Tibial artery (tissue), 4 donors: ENCODE data around the gene CD83.

Source experiments
- DNase-seq, 2 donors: peaks; one replicate each; pipeline ENCODE4 v3.0.0-alpha.2; 2019
- H3K27ac ChIP-seq, 2 donors: fragments of 200-600 bp; sonication (generic) in 1 of 2; 1 replicate in 1 of 2; 2 replicates in 1 of 2; pipeline ENCODE4 v1.5.1; 2018 to 2019; ENCODE audit warnings: mild to moderate bottlenecking in 1 of 2
- H3K27me3 ChIP-seq, 2 donors: fragments of 200-600 bp; sonication (generic) in 1 of 2; one replicate each; pipeline versions ENCODE4 v1.5.1 to v1.6.0; 2016 to 2019
- H3K36me3 ChIP-seq, 3 donors: fragments of 200-600 bp; sonication (generic) in 2 of 3; one replicate each; pipeline ENCODE4 v1.5.1; 2016 to 2019; ENCODE audit warnings: mild to moderate bottlenecking in 2 of 3
- H3K4me1 ChIP-seq, 4 donors: fragments of 200-600 bp; sonication (generic) in 2 of 4; 1 replicate in 3 of 4; 2 replicates in 1 of 4; pipeline ENCODE4 v1.5.1; 2016 to 2019
- H3K4me3 ChIP-seq, 2 donors: fragments of 200-600 bp; sonication (generic) in 1 of 2; 1 replicate in 1 of 2; 2 replicates in 1 of 2; pipeline ENCODE4 v1.5.1; 2018 to 2019; ENCODE audit warnings: mild to moderate bottlenecking in 2 of 2
- H3K9me3 ChIP-seq, 3 donors: fragments of 200-600 bp; sonication (generic) in 1 of 3; one replicate each; pipeline ENCODE4 v1.5.1; 2016 to 2019
- intact Hi-C: fragments of 100-400 bp; cut with DNase I; formaldehyde crosslinking; loops from one replicate; pipeline ENCODE4 v1.15.0; 2023; ENCODE audit warnings: low total_unique reads
- TF ChIP-seq, protein P1 (sequence below), 2 experiments: fragments of 200-600 bp in 1 of 2; fragments of 450-650 bp in 1 of 2; IDR thresholded peaks; one replicate each; pipeline ENCODE4 v1.5.1; 2017 to 2019; ENCODE audit warnings: antibody characterized with exemption in 2 of 2, mild to moderate bottlenecking in 1 of 2, moderate library complexity in 1 of 2

CD83 gene

DNA sequence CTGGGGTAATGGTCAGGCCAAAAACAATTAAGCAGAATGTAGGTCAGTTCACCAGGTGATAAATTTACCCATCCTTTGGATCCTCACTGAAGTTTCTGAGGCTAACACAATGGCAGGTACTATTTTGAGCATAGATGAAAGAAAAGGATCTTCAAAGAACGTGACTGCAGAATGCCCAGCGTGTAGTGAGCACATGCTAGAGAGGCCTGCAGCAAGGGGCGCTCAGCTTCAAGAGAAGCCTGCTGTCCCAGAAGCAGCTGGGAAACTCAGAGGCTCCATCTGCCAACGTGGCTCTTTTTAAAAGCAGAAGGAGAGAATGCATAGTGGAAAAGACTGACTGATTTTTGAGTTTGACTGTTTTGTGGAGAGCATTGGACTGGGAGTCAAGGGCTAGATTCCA is 57.4 kb downstream of the CD83 start:
- Histone ChIP-seq H3K27ac (no peak overlapping the region), H3K4me1 (no peaks in the 10 kb centered on the region), H3K9me3 (peaks cover 2 to 12% (median 6%) of the 10 kb centered on the region in 3 donors), H3K27me3 (no peaks in the 10 kb centered on the region), H3K4me3 (no peak overlapping the region), H3K36me3 (peaks cover 0 to 1% (median 0%) of the 10 kb centered on the region in 3 donors)
- DNase-seq: no peak
- TF ChIP-seq, protein P1, sequence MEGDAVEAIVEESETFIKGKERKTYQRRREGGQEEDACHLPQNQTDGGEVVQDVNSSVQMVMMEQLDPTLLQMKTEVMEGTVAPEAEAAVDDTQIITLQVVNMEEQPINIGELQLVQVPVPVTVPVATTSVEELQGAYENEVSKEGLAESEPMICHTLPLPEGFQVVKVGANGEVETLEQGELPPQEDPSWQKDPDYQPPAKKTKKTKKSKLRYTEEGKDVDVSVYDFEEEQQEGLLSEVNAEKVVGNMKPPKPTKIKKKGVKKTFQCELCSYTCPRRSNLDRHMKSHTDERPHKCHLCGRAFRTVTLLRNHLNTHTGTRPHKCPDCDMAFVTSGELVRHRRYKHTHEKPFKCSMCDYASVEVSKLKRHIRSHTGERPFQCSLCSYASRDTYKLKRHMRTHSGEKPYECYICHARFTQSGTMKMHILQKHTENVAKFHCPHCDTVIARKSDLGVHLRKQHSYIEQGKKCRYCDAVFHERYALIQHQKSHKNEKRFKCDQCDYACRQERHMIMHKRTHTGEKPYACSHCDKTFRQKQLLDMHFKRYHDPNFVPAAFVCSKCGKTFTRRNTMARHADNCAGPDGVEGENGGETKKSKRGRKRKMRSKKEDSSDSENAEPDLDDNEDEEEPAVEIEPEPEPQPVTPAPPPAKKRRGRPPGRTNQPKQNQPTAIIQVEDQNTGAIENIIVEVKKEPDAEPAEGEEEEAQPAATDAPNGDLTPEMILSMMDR (IDR thresholded peaks at IDR 0.05): no peak
- intact Hi-C loops: no loop called here

- H3K4me1 ChIP-seq: no peaks in the 10 kb centered on the region
- no peaks in the 10 kb centered on the region for H3K27me3 ChIP-seq
- TF ChIP-seq, protein P1 (IDR thresholded peaks at IDR 0.05): no peak
- H3K27ac ChIP-seq: no peak overlapping the region
- intact Hi-C loops: no loop called here
- no peak overlapping the region for H3K4me3 ChIP-seq
- DNase-seq: no peak
- peaks cover 0 to 3% (median 0%) of the 10 kb centered on the region in 3 donors for H3K9me3 ChIP-seq
- H3K36me3 ChIP-seq: no peaks in the 10 kb centered on the region
Observed at GRCh38 chr6:14176429-14176828, 58.9 kb downstream of the CD83 start.

DNA sequence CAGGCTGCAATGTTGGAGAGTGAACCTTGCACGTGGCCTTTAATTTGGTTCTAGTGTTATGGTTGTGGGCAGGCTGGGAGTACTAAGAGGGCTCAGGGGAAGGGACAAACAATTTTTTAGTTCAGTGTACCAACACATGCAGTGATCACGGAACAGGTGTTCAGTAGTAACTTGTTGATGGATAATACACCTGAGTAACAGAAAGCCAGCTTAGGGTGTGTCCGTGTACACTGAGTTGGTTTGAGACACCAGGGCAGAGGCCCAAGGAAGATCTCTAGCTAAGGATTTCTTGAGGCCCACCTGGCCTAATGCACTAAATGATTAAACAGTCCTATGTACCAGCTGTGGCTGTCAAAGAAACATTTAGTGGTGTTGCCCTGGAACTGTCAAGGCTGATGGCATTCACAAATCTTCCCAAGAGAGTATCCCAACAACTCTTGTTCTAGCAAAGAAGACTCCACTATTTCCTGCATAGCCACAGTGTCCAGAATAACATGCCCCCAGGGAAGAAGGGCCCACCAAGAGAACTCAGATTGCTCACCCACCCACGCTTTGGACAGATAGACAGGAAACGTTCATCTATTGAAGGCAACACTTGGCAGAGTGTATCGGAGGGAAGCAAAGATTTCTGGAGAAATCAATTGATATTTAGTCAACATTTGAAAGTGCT is 60.0 kb downstream of the CD83 start:
- Histone ChIP-seq H3K4me1 (no peaks in the 10 kb centered on the region), H3K36me3 (no peaks in the 10 kb centered on the region), H3K27me3 (no peaks in the 10 kb centered on the region), H3K27ac (no peak overlapping the region), H3K9me3 (no peaks in the 10 kb centered on the region), H3K4me3 (no peak overlapping the region)
- DNase-seq: no peak
- TF ChIP-seq, protein P1 (IDR thresholded peaks at IDR 0.05): no peak
- intact Hi-C loops: no loop called here

DNA sequence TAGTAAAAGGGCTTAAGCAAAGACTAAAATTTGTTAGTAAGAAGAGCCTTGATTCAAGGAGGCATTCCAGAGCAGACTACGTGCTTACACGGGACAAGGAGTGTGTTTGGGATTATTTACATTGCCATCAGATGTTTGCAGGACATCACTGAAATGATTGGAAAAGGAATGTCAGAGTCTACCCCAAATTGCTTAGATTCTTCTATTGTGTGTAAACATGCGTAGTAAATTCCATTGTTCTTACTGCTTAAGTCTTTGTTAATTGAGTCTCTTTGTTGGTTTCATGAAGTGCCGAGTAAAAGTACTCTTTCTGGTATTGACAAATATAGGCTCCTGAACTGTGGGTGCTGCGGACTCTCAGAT is 60.5 kb downstream of the CD83 start:
- intact Hi-C loops: no loop called here
- Histone ChIP-seq H3K27ac (no peak overlapping the region), H3K36me3 (no peaks in the 10 kb centered on the region), H3K4me3 (no peak overlapping the region), H3K27me3 (no peaks in the 10 kb centered on the region), H3K4me1 (no peaks in the 10 kb centered on the region), H3K9me3 (no peaks in the 10 kb centered on the region)
- no peak for DNase-seq
- TF ChIP-seq, protein P1 (IDR thresholded peaks at IDR 0.05): no peak

DNA sequence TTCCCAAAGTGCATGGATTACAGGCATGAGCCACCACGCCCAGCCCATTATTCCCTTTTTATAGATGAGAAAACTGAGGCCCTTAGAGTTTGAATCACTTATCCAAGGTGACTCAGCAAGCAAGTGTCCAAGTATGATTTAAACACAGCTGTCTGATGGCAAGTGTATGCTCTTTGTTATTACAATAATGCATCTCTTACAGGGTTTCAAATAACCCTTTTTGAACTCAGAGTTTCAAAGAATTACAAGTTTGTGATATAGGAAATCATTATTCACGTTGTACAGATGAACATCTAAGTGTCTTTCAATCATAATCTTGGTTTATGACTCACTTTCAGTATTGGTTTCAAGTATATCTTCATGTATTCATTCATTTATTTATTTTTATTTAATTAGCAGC is 63.0 kb downstream of the CD83 start:
- H3K36me3 ChIP-seq: no peaks in the 10 kb centered on the region
- H3K4me1 ChIP-seq: no peaks in the 10 kb centered on the region
- no peaks in the 10 kb centered on the region for H3K9me3 ChIP-seq
- H3K27me3 ChIP-seq: no peaks in the 10 kb centered on the region
- no peak for DNase-seq
- no peak overlapping the region for H3K27ac ChIP-seq
- TF ChIP-seq, protein P1 (IDR thresholded peaks at IDR 0.05): no peak
- intact Hi-C loops: no loop called here
- H3K4me3 ChIP-seq: no peak overlapping the region

DNA sequence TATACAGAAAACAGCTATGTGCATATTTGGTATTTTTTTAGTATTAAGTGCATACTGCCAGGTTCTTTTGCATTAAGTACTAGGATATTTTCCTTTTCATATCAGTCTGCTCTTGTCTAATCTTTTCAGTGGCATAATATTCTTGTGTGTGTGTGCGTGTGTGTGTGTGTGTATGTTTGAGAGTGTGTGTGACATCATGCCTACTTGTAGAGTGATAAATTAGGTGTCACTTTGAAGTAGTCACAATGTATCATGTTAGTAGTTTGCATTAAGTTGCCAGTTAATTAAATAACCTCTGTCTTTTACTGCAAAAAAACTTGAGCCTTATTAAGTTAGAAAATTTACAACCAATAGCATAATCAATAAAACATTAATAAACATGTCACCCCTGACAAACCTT is 65.3 kb downstream of the CD83 start:
- no peak overlapping the region for H3K27ac ChIP-seq
- no peaks in the 10 kb centered on the region for H3K9me3 ChIP-seq
- DNase-seq: no peak
- H3K27me3 ChIP-seq: no peaks in the 10 kb centered on the region
- no peaks in the 10 kb centered on the region for H3K36me3 ChIP-seq
- H3K4me3 ChIP-seq: no peak overlapping the region
- intact Hi-C loops: no loop called here
- TF ChIP-seq, protein P1 (IDR thresholded peaks at IDR 0.05): no peak
- H3K4me1 ChIP-seq: no peaks in the 10 kb centered on the region
